Bronchial epithelial cell (primary cell): Measurements from ENCODE around the gene SARS1. TPM values are rescaled to one million over a fixed set of nuclear protein-coding genes. Genes with fewer than 3 reads are reported as not detected.

Experiments
- DNase-seq: peaks from one replicate; pipeline ENCODE4 v3.0.0-alpha.2; 2010; ENCODE audit warnings: low read depth
- FAIRE-seq: peaks from 2 replicates; lab custom pipeline; 2011; peaks lifted over from hg19 to GRCh38; lab: Jason Lieb, UNC
- H3K27me3 ChIP-seq: 2 replicates; pipeline ENCODE4 v1.5.1; 2011; ENCODE audit warnings: low read length; ENCODE audit not compliant: control insufficient read depth, insufficient read depth
- H3K36me3 ChIP-seq: 2 replicates; pipeline ENCODE4 v1.5.1; 2011; ENCODE audit warnings: low read length; ENCODE audit not compliant: control insufficient read depth, insufficient read depth
- H3K4me3 ChIP-seq: 2 replicates; pipeline ENCODE4 v1.5.1; 2011; ENCODE audit warnings: mild to moderate bottlenecking, low read depth, low read length, control low read depth
- CTCF ChIP-seq: IDR thresholded peaks from 2 replicates; pipeline ENCODE4 v1.5.1; 2011; ENCODE audit warnings: mild to moderate bottlenecking, moderate library complexity, low read length, control low read depth, inconsistent platforms; ENCODE audit not compliant: insufficient read depth, severe bottlenecking
- total RNA-seq: library from RNA; depleted of rRNA; stranded (reverse); fragments of >200 nt; gene quantifications from 2 replicates; pipeline ENCODE4 v1.2.1, GENCODE V29; 2014

The SARS1 gene
- total RNA-seq, 1 donor from 2014 or later, result 572 TPM

DNA sequence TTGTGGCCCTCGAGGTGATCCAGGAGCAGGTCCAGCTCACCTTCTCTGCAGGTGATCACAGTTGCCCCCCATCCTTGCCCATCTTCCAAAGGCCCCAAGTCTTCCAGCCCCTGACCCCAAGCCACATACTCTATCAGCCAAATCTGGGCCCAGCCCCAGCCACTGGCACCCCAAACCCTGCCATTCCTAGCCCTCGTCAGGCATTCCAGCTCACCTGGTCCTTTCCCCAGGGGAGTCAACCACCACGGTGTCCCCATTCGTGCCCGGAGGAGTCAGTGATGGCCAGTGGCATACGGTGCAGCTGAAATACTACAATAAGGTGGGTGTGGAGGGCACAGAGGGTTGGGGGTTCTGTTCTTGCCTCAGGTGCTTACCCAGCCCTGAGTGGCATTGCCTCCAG lies 47.9 kb downstream of the SARS1 start:
- DNase-seq, result no peak
- no peak overlapping the region for H3K4me3 ChIP-seq
- peaks cover 40% of the 10 kb centered on the region for H3K36me3 ChIP-seq
- H3K27me3 ChIP-seq, result no peaks in the 10 kb centered on the region
- no peak for TF ChIP-seq CTCF
- FAIRE-seq, result no peak

- DNase-seq (no peak), FAIRE-seq (no peak)
- Histone ChIP-seq H3K4me3 (no peak overlapping the region), H3K36me3 (peaks cover 45% of the 10 kb centered on the region), H3K27me3 (no peaks in the 10 kb centered on the region)
- no peak for TF ChIP-seq CTCF
These were observed 48.7 kb downstream of the SARS1 start for GRCh38 chr1:109262231-109263055.

- Histone ChIP-seq H3K4me3 (no peak overlapping the region), H3K27me3 (no peaks in the 10 kb centered on the region), H3K36me3 (peaks cover 51% of the 10 kb centered on the region)
- DNase-seq, result peak; percentile 95
- no peak for TF ChIP-seq CTCF
- FAIRE-seq, result peak; percentile 62
These were observed 49.5 kb downstream of the SARS1 start for GRCh38 chr1:109263234-109263596.

GRCh38 chr1:109263597-109264378 lies 50.1 kb downstream of the SARS1 start:
- peak; percentile 85 for FAIRE-seq
- Histone ChIP-seq H3K4me3 (no peak overlapping the region), H3K27me3 (no peaks in the 10 kb centered on the region), H3K36me3 (peaks cover 53% of the 10 kb centered on the region)
- no peak for DNase-seq
- TF ChIP-seq CTCF, result peak; percentile 96

GRCh38 chr1:109264379-109264755 lies 50.6 kb downstream of the SARS1 start:
- Histone ChIP-seq H3K4me3 (no peak overlapping the region), H3K27me3 (no peaks in the 10 kb centered on the region), H3K36me3 (peaks cover 54% of the 10 kb centered on the region)
- no peak for DNase-seq
- TF ChIP-seq CTCF, result no peak
- FAIRE-seq, result no peak
